GM21723 (cell line): ENCODE measurements around the gene SWAP70.
"Not testable (repeated sequence)": the region's sequence is repeated elsewhere in the genome, so short reads cannot be mapped to it uniquely, and the experiment has no call there.

Experiments
- ATAC-seq: cut with Tn5 transposase; IDR thresholded peaks from one replicate; pipeline ENCODE4 v1.9.1; 2021; ENCODE audit warnings: mild to moderate bottlenecking, moderate library complexity; ENCODE audit not compliant: unreplicated experiment

Gene SWAP70

GRCh38 chr11:9719566-9720289 lies 55.9 kb downstream of the SWAP70 start:
- ATAC-seq: no peak

DNA sequence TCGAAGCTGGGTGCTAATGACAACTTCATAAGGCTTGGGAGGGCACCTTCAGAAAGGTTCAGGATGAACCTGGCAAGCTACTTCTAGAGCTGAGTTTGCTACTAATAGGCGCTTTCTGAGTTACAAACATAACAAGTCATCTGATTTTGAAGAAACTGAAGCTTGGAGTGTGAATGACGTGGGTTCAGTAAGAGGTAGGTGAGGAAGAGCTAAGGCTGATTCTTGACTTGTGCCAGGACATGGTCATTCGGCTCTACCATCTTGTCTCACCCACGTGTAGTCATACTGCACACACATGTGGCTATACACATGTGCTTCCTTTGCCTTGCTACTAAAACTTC lies 56.4 kb downstream of the SWAP70 start:
- ATAC-seq: no peak

- no peak for ATAC-seq
Observed at GRCh38 chr11:9722023-9722422, 58.1 kb downstream of the SWAP70 start.

GRCh38 chr11:9722893-9723292 lies 59.0 kb downstream of the SWAP70 start:
- ATAC-seq: no peak

DNA sequence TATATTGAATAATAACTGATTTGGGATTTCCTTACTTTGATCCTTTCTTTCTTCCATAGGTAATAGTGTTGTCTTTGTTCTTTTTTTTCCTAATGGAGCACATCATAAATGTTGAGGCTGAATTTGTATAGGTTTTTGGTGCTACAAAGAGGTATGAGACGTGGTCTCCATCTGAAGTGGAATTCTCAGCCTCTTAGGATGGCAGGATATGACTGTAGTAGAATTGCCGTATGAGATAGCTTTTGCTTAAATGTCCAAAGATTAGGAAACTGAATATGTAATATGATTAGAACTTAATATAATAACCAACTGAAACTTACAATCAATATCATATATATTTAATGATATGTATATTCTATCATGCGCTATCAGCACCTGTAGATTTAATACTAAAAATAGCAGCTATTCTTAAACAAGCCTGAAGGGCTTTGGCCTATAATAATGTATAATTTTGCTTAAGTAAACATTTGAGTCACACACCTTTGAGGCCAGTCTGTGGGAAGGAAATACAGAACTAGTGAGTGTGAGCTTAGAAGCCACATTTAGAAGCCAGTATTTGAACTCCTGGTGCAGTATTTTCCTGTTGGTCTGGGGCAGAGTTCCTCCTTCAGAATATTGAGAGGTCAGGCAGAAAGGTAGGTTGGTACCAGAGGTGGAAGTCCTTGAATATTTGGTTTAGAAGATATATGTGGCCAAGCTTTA lies 62.6 kb downstream of the SWAP70 start:
- ATAC-seq: no peak

- ATAC-seq: no peak
Observed at GRCh38 chr11:9728058-9728457, 64.2 kb downstream of the SWAP70 start.

DNA sequence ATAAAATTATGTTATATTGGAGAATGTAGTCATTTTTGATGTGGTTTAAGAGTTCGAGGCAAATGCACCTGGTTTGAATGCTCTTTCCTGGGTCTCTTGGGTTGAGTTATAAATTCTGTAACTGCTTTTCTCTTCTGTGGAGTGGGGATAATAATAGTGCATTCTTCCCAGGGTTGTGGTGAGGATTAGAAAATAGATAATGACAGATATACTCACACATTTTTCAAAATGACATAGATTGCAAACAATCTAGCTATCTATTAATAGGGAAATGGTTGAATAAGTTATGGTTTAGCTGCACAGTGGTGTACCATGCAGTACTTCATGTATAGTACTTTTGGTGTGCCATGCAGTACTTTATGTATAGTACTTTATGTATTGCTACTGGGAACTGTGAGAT lies 67.4 kb downstream of the SWAP70 start:
- ATAC-seq: no peak

- no peak for ATAC-seq
Observed at GRCh38 chr11:9732453-9732852, 68.6 kb downstream of the SWAP70 start.

DNA sequence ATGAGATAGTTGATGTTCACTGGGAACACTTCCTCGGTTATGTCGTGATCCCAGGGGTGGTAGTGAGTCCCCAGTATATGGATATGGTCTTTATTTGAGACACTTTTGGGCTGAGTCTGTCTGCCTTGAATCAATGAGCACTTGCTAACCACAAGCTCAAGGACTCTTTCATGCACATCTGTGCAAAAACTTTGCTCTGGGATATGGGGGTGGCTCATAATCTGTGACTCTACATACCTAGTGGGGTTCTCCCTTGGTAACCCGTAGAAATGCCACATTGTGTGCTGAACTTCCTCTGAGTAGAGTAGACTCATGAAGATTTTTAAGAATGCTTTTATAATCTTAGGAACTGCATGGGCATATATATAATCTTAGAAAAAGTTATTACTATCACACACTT lies 69.3 kb downstream of the SWAP70 start:
- ATAC-seq: no peak

- no peak for ATAC-seq
Observed at GRCh38 chr11:9735236-9735635, 71.4 kb downstream of the SWAP70 start.

- ATAC-seq: no peak
Observed at GRCh38 chr11:9735919-9736318, 72.0 kb downstream of the SWAP70 start.

DNA sequence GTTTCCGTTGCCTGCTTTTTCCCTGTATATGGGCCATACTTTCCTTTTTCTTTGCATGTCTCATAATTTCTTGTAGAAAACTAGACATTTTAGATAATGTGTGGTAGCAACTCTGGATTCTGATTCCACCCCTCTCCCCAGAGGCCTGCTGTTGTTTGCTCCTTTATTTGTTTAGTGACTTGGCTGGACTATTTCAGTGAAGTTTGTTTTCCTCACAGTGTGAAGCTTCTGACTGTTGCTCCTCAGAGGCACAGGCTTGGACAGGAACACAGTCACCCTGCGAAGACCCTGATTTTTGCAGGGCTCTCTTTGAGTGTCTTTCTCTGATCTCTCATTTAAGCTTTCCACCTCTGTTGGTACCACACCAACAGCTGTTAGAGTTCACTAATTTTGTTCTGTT lies 72.5 kb downstream of the SWAP70 start:
- ATAC-seq: no peak

GRCh38 chr11:9738116-9738515 lies 74.2 kb downstream of the SWAP70 start:
- no peak for ATAC-seq

DNA sequence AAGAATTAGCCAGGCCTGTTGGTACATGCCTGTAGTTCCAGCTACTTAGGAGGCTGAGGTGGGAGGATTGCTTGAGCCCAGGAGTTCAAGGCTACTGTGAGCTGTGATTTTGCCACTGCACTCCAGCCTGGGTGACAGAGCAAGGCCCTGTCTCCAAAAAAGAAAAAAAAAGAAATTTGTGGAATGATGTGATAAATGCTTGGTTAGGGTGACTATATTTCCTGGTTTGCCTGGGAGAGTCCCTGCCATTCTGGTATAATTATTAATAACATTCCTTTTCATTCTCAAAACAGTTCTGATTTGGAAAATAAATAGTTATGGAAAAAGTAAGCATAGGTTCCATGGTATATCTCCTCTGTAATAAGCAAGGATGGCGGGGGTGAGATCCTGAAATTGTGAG lies 74.8 kb downstream of the SWAP70 start:
- no peak for ATAC-seq

- ATAC-seq: peak; percentile 78
Observed at GRCh38 chr11:9739123-9739900, 75.4 kb downstream of the SWAP70 start.

- ATAC-seq: no peak
Observed at GRCh38 chr11:9740202-9740883, 76.5 kb downstream of the SWAP70 start.

- ATAC-seq: no peak
Observed at GRCh38 chr11:9741260-9741659, 77.4 kb downstream of the SWAP70 start.

DNA sequence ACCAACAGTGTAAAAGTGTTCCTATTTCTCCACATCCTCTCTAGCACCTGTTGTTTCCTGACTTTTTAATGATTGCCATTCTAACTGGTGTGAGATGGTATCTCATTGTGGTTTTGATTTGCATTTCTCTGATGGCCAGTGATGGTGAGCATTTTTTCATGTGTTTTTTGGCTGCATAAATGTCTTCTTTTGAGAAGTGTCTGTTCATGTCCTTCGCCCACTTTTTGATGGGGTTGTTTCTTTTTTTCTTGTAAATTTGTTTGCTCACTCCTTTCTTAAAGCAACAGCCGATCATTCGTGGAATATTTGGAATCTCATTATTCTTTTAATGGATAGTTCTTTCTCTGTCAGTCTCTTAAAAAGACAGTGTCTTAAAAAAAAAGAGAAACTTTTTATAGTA lies 79.6 kb downstream of the SWAP70 start:
- ATAC-seq: not testable (repeated sequence)

- ATAC-seq: no peak
Observed at GRCh38 chr11:9745411-9746211, 81.7 kb downstream of the SWAP70 start.

DNA sequence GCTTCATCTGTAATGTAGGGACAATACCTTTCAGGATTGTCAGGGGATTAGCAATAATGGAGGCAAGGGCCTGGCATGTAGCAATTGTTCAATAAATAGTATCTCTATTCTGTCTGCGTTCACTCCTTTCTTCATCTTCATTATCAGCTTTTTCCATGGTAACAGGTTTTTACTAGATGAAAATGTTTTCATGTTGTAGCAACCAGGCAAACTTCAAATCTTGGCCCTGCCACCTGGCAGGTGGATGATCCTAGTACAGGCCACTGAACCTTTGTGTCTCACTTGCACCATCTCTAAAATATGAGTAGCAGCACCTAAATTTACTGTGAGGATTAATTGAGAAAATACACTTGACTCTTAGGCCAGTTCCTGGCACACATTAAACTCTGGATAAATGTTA lies 83.4 kb downstream of the SWAP70 start:
- ATAC-seq: no peak

GRCh38 chr11:9747828-9748227 lies 84.0 kb downstream of the SWAP70 start:
- ATAC-seq: no peak
